ENCODE results near the gene MDN1. TPM values are rescaled to one million over a fixed set of nuclear protein-coding genes. Genes with fewer than 3 reads are reported as not detected.

MDN1 gene
- total RNA-seq, 1 donor from 2014 or later = 74.6 TPM

GRCh38 chr6:89695667-89696066, 123.9 kb downstream of the MDN1 start:
- no peak for DNase-seq (ENCODE audit: low spot score)
- H3K4me3 Mint-ChIP-seq = no peak overlapping the region
- no peaks in the 10 kb centered on the region for H3K9me3 Mint-ChIP-seq
- no peaks in the 10 kb centered on the region for H3K27me3 Mint-ChIP-seq (ENCODE audit: insufficient read depth)
- peaks cover 23% of the 10 kb centered on the region for H3K36me3 Mint-ChIP-seq (ENCODE audit: low read depth)
- H3K4me1 Mint-ChIP-seq (ENCODE audit: low read depth) = no peaks in the 10 kb centered on the region
- H3K27ac Mint-ChIP-seq = no peak overlapping the region
- intact Hi-C loops (cut with micrococcal nuclease) = no loop called here

DNA sequence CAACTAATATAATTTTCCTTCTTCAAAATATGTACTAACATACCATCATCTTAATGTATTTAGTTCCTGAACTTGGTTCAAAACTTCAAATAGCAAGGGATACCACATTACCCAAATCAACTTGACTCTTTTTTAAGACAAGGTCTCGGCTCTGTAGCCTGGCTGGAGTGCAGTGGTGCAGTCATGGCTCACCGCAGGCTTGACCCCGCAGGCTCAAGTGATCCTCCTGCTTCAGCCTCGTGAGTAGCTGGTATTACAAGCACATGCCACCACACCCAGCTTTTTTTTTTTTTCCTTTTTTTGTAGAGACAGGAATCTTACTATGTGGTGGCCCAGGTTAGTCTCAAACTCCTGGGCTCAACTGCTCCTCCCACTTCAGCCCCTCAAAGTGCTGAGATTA, 125.2 kb downstream of the MDN1 start:
- no peaks in the 10 kb centered on the region for H3K9me3 Mint-ChIP-seq
- H3K4me1 Mint-ChIP-seq (ENCODE audit: low read depth) = no peaks in the 10 kb centered on the region
- H3K4me3 Mint-ChIP-seq = no peak overlapping the region
- H3K36me3 Mint-ChIP-seq (ENCODE audit: low read depth) = peaks cover 23% of the 10 kb centered on the region
- no peaks in the 10 kb centered on the region for H3K27me3 Mint-ChIP-seq (ENCODE audit: insufficient read depth)
- intact Hi-C loops (cut with micrococcal nuclease) = no loop called here
- no peak for DNase-seq (ENCODE audit: low spot score)
- no peak overlapping the region for H3K27ac Mint-ChIP-seq

DNA sequence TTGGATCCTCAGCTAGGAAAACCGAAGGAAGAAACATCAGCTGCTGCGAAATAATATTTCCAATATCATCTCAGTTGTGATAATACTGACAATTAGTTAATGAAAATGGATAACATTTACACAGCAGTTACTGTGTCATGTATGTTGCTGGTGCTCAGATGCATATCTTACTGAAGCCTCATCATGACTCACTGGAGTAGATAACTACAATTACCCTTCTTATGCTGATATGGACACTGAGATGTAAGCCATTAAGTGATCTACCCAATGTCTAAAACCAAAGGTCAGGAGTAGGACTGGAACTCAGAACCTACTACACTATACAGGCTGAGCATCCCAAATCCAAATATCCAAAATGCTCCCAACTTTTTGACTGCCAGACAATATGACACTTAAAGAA, 126.4 kb downstream of the MDN1 start:
- no peak for DNase-seq (ENCODE audit: low spot score)
- H3K36me3 Mint-ChIP-seq (ENCODE audit: low read depth) = peaks cover 29% of the 10 kb centered on the region
- intact Hi-C loops (cut with micrococcal nuclease) = no loop called here
- no peaks in the 10 kb centered on the region for H3K9me3 Mint-ChIP-seq
- no peak overlapping the region for H3K4me3 Mint-ChIP-seq
- H3K27me3 Mint-ChIP-seq (ENCODE audit: insufficient read depth) = no peaks in the 10 kb centered on the region
- no peak overlapping the region for H3K27ac Mint-ChIP-seq
- H3K4me1 Mint-ChIP-seq (ENCODE audit: low read depth) = no peaks in the 10 kb centered on the region

- H3K4me3 Mint-ChIP-seq = no peak overlapping the region
- no peaks in the 10 kb centered on the region for H3K9me3 Mint-ChIP-seq
- intact Hi-C loops (cut with micrococcal nuclease) = no loop called here
- H3K4me1 Mint-ChIP-seq (ENCODE audit: low read depth) = no peaks in the 10 kb centered on the region
- H3K27ac Mint-ChIP-seq = no peak overlapping the region
- no peaks in the 10 kb centered on the region for H3K27me3 Mint-ChIP-seq (ENCODE audit: insufficient read depth)
- no peak for DNase-seq (ENCODE audit: low spot score)
- peaks cover 39% of the 10 kb centered on the region for H3K36me3 Mint-ChIP-seq (ENCODE audit: low read depth)
Observed at GRCh38 chr6:89692256-89692655, 127.3 kb downstream of the MDN1 start.

DNA sequence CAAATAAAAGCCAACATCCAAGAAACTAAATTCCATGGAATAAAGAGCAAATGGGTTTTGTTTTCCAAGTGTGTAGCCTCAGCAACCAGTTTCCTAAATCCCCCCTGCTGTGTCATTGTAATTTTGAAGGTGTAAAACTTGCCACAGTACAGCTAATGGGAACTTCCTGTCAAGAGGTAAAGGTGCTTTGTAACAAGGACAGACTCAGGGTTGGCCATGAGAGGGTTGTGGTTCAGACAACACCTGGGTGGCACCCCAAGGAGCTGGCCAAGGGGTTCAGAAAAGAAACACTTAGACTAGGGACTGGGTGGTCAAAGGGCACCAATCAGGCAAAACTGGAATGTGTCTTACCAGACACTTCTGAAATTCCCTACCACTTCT, 128.7 kb downstream of the MDN1 start:
- no peaks in the 10 kb centered on the region for H3K4me1 Mint-ChIP-seq (ENCODE audit: low read depth)
- no peaks in the 10 kb centered on the region for H3K9me3 Mint-ChIP-seq
- peaks cover 46% of the 10 kb centered on the region for H3K36me3 Mint-ChIP-seq (ENCODE audit: low read depth)
- no peaks in the 10 kb centered on the region for H3K27me3 Mint-ChIP-seq (ENCODE audit: insufficient read depth)
- no peak overlapping the region for H3K27ac Mint-ChIP-seq
- intact Hi-C loops (cut with micrococcal nuclease) = no loop called here
- no peak overlapping the region for H3K4me3 Mint-ChIP-seq
- DNase-seq (ENCODE audit: low spot score) = no peak

DNA sequence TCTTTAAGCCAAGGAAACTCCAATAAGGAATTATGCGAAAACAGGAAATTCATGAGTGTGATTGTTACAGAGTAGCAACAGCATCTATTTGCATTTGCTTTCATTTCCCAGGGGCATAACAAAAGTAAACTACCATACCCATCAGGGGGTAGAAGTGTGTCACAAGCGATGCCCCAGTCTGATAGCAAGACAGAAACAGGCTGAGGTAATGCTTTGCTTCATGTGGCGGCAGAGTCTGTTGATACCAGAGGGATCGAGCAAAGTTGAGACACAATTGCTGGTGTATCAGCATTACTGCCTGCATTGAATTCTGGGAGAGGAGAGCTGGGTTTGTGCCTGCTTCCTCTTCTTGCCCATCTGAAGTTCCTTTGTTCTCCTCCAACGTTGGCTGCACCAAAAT, 129.9 kb downstream of the MDN1 start:
- Mint-ChIP-seq H3K9me3 (no peaks in the 10 kb centered on the region), H3K27me3 (ENCODE audit: insufficient read depth) (no peaks in the 10 kb centered on the region), H3K36me3 (ENCODE audit: low read depth) (peaks cover 56% of the 10 kb centered on the region), H3K4me3 (no peak overlapping the region), H3K27ac (no peak overlapping the region), H3K4me1 (ENCODE audit: low read depth) (no peaks in the 10 kb centered on the region)
- no peak for DNase-seq (ENCODE audit: low spot score)
- intact Hi-C loops (cut with micrococcal nuclease) = no loop called here

DNA sequence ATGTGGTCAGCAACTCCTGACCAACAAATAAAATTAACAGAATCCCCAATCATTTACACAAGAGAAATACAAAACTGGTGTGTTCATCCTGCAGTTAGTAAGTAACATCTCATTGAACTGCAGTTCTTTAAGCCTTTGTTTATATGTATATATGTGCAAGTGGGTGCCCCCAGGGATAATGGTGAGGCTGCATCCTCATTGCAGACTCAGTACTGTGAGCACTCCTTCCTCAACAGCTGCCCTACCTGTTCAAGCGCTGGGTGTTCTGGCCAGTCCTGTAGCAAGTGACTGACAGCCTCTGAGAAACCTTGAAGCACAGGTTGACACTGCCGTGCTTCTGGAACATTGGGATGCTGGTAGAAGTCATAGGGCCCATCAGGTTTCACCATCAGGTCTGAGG, 131.3 kb downstream of the MDN1 start:
- Mint-ChIP-seq H3K27ac (no peak overlapping the region), H3K9me3 (no peaks in the 10 kb centered on the region), H3K4me3 (no peak overlapping the region), H3K27me3 (ENCODE audit: insufficient read depth) (no peaks in the 10 kb centered on the region), H3K4me1 (ENCODE audit: low read depth) (no peaks in the 10 kb centered on the region), H3K36me3 (ENCODE audit: low read depth) (peaks cover 53% of the 10 kb centered on the region)
- intact Hi-C loops (cut with micrococcal nuclease) = no loop called here
- DNase-seq (ENCODE audit: low spot score) = no peak

DNA sequence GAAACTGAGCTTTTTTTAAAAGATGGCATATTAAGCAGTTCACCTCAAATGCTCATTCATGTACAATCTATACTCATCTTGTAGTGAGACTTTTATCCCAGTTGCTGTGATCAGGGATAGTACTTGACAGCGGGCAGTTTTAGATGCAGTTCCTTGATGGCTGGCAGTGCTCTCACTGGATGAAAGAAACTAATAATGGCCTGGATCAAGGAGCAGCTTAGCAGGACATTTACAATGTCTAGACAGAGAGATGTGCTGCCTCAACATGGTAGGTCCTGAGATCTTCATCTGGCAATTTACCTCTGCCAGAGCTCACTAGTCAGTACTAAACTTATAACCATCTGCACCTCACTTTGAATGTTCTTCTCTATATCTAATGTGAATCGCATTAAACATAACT, 134.3 kb downstream of the MDN1 start:
- DNase-seq (ENCODE audit: low spot score) = no peak
- intact Hi-C loops (cut with micrococcal nuclease) = no loop called here
- H3K9me3 Mint-ChIP-seq = no peaks in the 10 kb centered on the region
- H3K4me1 Mint-ChIP-seq (ENCODE audit: low read depth) = no peaks in the 10 kb centered on the region
- no peak overlapping the region for H3K27ac Mint-ChIP-seq
- H3K27me3 Mint-ChIP-seq (ENCODE audit: insufficient read depth) = no peaks in the 10 kb centered on the region
- H3K36me3 Mint-ChIP-seq (ENCODE audit: low read depth) = peaks cover 48% of the 10 kb centered on the region
- H3K4me3 Mint-ChIP-seq = no peak overlapping the region

DNA sequence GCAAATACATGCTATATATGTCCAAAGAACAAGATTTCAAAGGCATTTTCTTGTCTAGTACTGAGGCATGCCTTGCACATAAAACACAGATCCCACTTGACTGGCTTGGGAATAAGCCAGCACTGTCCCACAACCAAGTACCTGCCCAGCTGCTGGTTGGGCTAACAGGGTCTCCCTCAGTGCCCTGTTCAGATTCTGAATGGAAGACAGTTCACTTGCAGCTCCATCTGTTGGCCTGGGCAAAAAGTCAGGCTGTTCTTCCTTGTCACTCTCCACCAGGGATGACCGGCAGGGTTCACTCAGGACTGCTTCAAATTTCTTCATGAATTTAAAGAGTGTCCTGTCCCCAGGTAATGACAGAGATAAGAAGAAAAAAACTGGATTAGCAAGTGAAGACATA, 136.6 kb downstream of the MDN1 start:
- no peak overlapping the region for H3K27ac Mint-ChIP-seq
- H3K4me3 Mint-ChIP-seq = no peak overlapping the region
- no peaks in the 10 kb centered on the region for H3K9me3 Mint-ChIP-seq
- no peaks in the 10 kb centered on the region for H3K27me3 Mint-ChIP-seq (ENCODE audit: insufficient read depth)
- intact Hi-C loops (cut with micrococcal nuclease) = no loop called here
- DNase-seq (ENCODE audit: low spot score) = no peak
- peaks cover 46% of the 10 kb centered on the region for H3K36me3 Mint-ChIP-seq (ENCODE audit: low read depth)
- H3K4me1 Mint-ChIP-seq (ENCODE audit: low read depth) = no peaks in the 10 kb centered on the region

- no peak overlapping the region for H3K27ac Mint-ChIP-seq
- no peaks in the 10 kb centered on the region for H3K27me3 Mint-ChIP-seq (ENCODE audit: insufficient read depth)
- H3K36me3 Mint-ChIP-seq (ENCODE audit: low read depth) = peaks cover 43% of the 10 kb centered on the region
- no peaks in the 10 kb centered on the region for H3K4me1 Mint-ChIP-seq (ENCODE audit: low read depth)
- no peak overlapping the region for H3K4me3 Mint-ChIP-seq
- DNase-seq (ENCODE audit: low spot score) = no peak
- intact Hi-C loops (cut with micrococcal nuclease) = no loop called here
- no peaks in the 10 kb centered on the region for H3K9me3 Mint-ChIP-seq
Observed at GRCh38 chr6:89681983-89682564, 137.5 kb downstream of the MDN1 start.

- DNase-seq (ENCODE audit: low spot score) = no peak
- Mint-ChIP-seq H3K27me3 (ENCODE audit: insufficient read depth) (no peaks in the 10 kb centered on the region), H3K4me1 (ENCODE audit: low read depth) (no peaks in the 10 kb centered on the region), H3K9me3 (no peaks in the 10 kb centered on the region), H3K4me3 (no peak overlapping the region), H3K27ac (no peak overlapping the region), H3K36me3 (ENCODE audit: low read depth) (peaks cover 45% of the 10 kb centered on the region)
- intact Hi-C loops (cut with micrococcal nuclease) = no loop called here
Observed at GRCh38 chr6:89680551-89680950, 139.0 kb downstream of the MDN1 start.

DNA sequence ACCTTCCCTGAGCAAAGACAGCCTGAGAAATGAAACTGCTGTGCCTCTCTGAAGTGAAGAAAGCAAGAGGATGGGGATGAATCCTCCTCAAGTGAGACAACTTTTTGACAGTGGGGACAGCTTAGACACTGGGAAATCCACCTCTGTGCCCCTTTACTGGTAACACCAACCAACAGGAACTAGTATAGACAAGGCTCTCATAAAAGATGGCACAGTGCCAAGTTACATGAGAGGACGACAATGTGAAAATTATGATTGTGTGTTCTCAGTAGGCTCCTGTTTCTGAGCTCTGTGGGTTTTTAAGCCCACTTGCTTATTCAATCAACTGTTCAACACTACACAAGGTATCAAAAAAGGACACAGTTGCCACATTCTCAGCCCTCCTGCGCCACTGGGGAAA, 139.4 kb downstream of the MDN1 start:
- H3K4me3 Mint-ChIP-seq = no peak overlapping the region
- no peak for DNase-seq (ENCODE audit: low spot score)
- no peaks in the 10 kb centered on the region for H3K9me3 Mint-ChIP-seq
- H3K4me1 Mint-ChIP-seq (ENCODE audit: low read depth) = no peaks in the 10 kb centered on the region
- no peaks in the 10 kb centered on the region for H3K27me3 Mint-ChIP-seq (ENCODE audit: insufficient read depth)
- H3K27ac Mint-ChIP-seq = no peak overlapping the region
- intact Hi-C loops (cut with micrococcal nuclease) = no loop called here
- peaks cover 45% of the 10 kb centered on the region for H3K36me3 Mint-ChIP-seq (ENCODE audit: low read depth)

DNA sequence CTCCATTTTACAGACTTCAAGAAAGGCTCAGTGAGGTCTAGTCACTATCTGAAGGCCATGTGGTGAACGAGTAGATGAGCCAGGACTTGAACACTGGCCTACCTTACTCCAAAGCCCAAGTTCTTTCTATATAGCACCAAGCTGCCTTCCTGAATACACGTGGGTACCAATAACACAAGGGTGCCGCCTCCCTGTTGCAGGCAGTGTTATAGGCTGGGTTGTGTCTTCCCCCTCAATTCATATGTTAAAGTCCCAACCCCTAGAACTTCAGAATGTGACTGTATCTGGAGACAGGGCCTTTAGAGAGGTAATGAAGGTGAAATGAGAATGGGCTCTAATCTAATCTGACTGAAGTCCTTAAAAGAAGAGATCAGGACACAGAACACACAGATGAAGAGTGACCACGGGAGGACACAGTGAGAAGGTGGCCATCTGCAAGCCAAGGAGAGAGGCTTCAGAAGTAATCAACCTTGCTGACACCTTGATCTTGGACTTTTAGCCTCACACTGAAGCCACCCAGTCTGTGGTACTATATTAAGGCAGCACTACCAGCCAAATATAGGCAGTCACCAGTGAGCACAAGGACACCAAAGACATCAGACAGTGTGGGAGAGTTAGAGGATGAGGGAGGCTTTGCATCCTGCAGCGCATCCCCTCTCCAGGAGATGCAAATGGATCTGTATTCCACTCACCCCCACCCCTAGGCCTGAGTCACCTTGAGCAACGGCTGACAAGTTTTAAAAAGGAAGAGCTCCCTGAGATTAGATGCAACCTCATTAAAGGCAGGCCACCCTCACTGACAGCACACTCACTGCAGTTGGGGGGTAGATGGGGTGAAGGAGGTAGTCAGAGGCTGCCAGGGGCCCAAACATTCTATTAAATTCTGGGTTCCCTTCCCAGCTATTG, 140.1 kb downstream of the MDN1 start:
- H3K36me3 Mint-ChIP-seq (ENCODE audit: low read depth) = peaks cover 43% of the 10 kb centered on the region
- H3K27ac Mint-ChIP-seq = no peak overlapping the region
- DNase-seq (ENCODE audit: low spot score) = no peak
- H3K4me3 Mint-ChIP-seq = no peak overlapping the region
- no peaks in the 10 kb centered on the region for H3K9me3 Mint-ChIP-seq
- no peaks in the 10 kb centered on the region for H3K4me1 Mint-ChIP-seq (ENCODE audit: low read depth)
- H3K27me3 Mint-ChIP-seq (ENCODE audit: insufficient read depth) = no peaks in the 10 kb centered on the region
- intact Hi-C loops (cut with micrococcal nuclease) = no loop called here
